Fibroblast of skin of left biceps (primary cell): ENCODE results near the gene FBXL20.
"Not testable (repeated sequence)": the region's sequence is repeated elsewhere in the genome, so short reads cannot be mapped to it uniquely, and the experiment has no call there.

ENCODE experiments used
- DNase-seq, 2 experiments: peaks; one replicate each; pipeline ENCODE4 v3.0.0-alpha.2; 2013; ENCODE audit warnings: low read depth in 2 of 2

FBXL20 gene

DNA sequence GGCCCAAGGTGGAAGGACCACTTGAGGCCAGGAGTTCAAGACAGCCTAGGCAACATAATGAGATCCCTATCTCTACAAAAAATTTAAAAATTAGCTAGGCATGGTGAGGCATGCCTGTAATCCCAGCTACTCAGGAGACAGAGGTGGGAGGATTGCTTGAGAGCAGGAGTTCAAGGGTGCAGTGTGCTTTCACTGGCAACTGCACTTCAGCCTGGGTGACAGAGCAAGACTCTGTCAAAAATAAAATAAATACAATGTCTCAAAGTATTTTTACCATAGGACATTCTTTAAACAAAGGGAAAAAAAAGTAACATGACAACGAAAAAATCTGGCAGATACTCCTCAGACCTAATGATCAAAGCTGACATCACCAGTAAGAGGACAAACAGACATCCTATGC is 72.6 kb downstream of the FBXL20 start:
- no peak for DNase-seq

DNA sequence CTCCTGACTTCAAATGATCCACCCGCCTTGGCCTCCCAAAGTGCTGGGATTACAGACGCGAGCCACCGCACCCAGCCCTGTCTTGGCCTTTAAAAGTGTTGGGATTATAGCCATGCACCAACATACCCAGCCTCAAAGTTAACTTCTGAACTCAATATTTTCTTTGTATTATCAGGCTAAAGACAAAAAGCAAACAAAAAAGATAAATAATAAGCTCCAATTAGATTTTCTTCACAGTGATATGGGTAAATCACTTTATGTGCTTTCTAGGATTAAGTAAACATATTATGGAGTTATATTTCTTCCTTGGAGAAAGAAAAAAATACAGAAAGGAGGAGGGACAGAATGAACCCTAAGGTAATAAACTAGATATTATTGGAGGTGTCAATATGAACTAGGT is 74.3 kb downstream of the FBXL20 start:
- no peak for DNase-seq

DNA sequence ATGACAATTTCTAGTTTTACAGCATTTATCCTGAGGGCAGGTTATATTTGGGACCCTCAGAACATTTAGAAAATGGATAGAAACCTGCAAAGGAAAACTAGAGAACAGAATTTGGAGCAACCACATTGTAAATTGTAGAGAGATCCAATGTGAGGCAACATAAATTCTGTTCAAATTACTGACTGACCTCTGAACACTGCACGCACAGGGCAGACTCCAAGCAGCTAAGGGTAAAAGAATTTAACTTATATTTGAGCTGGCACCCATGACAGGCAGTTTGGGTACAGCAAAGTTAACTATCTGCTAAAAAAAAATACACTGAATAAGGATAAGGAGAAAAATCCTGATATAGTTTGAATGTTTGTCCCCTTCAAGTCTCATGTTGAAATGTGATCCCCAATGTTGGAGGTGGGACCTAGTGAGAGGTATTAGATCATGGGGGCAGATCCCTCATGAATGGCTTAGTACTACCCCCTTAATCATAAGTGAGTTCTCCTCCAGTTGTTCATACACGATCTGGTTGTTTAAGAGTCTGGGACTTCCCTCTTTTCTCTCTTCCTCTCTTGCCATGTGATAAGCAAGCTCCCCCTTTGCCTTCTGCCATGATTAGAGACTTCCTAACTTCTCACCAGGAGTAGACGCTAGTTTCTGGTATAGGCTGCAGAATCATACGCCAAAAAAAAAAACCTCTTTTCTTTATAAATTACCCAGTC is 75.7 kb downstream of the FBXL20 start:
- DNase-seq, result no peak

DNA sequence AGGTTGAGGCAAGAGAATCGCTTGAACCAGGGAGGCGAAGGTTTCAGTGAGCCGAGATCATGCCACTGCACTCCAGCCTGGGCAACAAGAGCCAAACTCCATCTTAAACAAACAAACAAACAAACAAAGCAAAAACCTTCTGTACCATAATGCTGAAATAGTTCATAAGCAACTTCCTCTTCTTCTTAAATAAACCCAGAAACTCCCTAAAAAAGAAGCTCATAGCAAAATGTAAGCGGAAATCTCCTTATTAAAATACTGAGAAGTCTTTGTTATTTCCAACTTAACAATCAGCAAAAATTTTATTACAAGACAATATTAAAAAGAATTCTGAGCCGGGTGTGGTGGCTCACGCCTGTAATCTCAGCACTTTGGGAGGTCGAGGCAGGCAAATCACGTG is 82.8 kb downstream of the FBXL20 start:
- DNase-seq, result no peak

DNA sequence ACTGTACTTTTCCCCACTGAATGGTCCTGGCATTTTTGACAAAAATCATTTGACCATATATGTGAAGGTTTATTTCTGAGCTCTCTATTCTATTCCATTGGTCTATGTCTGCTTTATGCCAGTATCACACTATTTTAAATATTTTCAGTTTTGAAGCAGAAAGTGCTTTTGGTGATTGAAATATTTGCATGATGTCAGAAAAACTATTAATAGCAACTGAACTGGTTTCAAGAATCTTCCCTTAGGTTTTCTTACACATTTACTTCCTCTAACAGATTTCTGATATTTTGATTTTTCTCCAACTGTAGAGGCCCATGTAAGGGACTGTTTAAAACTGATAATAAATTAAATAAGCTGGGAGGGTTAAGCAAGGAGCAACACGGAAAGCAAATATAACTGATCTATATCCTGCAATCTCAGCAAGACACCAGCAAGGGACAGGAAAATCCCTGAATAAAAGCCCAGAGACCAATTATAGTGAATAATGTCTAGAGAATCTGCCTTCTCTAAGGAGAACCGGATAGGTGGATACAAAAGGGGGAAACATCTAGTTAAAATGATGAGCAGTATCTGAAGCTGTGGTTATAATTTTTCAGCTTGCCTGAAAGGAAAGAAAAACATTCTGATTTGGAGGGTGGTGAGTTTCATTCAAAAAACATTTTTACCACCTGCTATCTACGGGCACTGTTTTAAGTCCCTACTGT is 94.8 kb downstream of the FBXL20 start:
- DNase-seq, result peak in 1 of 2 experiments; percentile 5

DNA sequence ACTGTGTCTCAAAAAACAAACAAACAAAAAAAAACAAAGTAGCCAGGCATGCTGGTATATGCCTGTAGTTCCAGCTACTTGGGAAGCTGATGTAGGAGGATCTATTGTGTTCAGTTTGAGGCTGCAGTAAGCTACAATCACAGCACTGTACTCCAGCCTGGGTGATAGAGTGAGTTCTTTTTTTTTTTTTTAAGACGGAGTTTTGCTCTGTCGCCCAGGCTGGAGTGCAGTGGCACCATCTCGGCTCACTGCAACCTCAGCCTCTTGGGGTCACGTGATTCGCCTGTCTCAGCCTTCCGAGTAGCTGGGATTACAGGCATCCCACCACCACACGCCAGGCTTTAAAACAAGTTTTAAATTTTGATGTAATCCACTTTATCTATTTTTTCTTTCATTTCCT is 95.4 kb downstream of the FBXL20 start:
- DNase-seq, result no peak

DNA sequence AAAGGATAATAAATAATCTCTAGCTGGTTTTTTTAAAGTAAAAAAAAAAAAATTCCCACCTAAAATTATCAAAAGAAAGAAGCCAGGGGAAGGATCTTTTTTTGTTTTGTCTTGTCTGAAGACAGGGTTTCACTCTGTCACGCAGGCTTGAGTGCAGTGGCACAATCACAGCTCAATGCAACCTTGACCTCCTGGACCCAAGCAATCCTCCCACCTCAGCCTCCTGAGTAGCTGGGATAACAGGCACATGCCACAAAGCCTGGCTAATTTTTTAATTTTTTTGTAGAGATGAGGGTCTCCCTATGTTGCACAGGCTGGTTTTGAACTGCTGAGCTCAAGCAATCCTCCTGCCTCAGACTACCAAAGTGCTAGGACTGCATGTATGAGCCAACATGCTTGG is 97.2 kb downstream of the FBXL20 start:
- no peak for DNase-seq

DNA sequence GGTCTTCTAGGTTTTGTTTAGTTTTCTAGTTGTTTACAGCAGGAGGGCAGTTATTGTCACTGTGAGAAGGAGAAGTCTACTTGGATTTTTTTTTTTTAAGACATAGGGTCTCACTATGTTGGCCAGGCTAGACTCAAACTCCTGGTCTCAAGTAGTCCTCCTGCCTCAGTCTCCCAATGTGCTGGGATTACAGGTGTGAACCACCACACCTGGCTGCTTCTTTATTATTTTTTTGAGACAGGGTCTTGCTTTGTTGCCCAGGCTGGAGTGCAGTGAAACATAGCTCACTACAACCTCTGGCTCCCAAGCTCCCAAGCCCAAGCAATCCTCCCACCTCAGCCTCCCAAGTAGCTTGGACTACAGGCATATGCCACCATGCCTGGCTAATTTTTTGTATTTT is 107.4 kb downstream of the FBXL20 start:
- DNase-seq, result no peak

DNA sequence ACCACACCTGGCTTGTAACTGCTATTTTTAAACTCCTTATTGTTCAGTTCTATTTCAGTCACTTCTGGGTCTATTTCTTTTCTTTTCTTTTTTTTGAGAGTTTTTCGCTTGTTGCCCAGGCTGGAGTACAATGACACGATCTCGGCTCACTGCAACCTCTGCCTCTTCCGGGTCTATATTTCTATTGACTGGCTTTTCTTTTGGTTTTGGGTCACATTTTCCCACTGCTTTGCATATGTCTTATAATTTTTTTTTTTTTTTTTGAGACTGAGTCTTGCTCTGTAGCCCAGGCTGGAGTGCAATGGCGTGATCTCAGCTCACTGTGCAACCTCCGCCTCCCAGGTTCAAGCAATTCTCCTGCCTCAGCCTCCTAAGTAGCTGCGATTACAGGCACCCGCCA is 108.9 kb downstream of the FBXL20 start:
- not testable (repeated sequence) for DNase-seq

DNA sequence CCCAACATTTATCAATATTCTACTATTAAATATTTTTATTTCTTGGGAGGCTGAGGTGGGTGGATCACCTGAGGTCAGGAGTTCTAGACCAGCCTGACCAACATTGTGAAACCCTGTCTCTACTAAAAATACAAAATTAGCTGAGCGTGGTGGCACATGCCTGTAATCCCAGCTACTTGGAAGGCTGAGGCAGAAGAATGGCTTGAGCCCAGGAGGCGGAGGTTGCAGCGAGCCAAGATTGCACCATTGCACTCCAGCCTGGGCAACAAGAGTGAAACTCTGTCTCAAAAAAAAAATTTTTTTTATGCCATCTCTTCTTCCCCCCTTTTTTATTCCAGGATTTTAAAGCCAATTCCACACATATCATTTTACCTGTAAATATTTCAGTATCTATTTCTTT is 114.9 kb downstream of the FBXL20 start:
- DNase-seq, result not testable (repeated sequence)

DNA sequence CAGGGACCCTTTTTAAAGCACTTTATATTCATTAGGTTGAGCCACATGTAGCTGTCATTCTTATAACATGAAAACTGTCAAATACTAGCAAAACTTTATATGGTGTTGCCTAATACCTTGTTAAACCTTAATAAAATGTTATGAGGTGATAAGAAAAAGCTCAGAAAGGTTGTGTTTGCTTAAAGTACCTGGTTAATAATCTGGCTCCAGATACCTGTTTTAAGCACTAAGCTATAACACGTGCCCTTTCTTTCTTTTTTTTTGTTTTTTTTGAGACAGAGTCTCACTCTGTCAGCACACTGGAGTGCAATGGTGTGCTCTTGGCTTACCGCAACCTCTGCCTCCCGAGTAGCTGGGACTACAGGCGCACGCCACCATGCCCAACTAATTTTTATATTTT is 116.7 kb downstream of the FBXL20 start:
- no peak for DNase-seq

DNA sequence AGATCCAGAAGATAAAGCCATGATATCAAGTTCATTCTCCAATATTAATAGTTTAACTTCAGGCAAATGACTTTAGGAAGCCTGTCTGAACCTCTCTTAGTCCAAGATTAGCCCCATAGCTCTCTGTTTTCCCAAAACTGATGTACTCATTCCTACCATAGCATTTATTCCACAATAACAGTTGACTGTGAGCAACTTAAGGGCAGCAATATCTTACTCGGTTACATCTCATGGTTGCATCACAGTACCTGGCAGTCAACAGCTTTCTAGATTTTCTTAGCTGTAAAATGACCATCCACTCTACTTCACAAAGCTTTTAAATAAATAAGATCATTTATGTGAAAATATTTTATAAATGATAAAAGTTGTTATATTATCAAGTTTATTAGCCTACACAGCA is 117.5 kb downstream of the FBXL20 start:
- DNase-seq, result no peak

DNA sequence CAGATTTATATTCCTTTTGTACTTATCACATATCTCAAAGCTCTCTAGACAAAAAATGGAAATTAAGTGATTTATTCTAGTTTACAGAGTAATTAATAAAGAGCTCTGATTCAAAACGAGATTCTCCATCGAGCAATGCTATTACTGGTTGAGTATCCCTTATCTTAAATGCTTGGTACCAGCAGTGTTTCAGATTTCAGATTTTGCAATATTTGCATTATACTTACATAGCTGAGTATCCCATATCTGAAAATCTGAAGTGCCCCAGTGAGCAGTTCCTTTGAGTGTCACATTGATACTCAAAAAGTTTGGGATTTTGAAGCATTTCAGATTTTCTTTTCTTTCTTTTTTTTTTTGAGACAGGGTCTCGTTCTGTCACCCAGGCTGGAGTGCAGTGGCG is 118.3 kb downstream of the FBXL20 start:
- DNase-seq, result no peak

DNA sequence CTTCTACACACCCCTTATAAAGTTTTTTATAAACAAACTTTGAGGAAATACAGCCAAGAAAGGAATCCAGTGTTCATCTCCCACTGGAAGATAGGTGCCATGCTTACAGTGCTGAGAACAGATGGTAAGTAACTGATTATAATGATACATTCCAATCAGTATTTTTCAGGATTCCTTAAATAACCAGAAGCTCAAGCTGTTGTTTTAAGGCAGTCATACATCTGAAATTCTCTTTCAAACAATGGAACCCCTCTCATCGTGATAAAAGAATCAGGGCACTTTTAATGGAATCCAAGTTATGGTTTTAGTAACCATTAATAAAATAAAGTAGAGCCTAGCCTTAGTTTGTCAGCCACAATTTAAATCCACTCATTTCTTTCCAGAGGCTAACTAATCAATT is 119.6 kb downstream of the FBXL20 start:
- DNase-seq, result peak in 1 of 2 experiments; percentile 7

DNA sequence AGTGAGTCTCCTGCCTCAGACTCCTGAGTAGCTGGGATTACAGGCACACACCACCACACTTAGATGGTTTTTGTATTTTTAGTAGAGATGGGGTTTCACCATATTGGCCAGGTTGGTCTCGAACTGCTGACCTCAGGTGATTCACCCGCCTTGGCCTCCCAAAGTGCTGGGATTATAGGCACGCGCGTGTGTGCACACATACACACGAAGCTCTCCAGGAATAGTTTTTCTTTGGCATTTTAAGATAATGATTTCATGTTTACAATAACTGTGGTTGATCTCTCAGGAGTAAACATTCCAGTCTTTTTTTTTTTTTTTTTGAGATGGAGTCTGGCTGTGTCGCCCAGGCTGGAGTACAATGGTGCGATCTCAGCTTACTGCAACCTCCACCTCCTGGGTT is 123.2 kb downstream of the FBXL20 start:
- DNase-seq, result not testable (repeated sequence)

DNA sequence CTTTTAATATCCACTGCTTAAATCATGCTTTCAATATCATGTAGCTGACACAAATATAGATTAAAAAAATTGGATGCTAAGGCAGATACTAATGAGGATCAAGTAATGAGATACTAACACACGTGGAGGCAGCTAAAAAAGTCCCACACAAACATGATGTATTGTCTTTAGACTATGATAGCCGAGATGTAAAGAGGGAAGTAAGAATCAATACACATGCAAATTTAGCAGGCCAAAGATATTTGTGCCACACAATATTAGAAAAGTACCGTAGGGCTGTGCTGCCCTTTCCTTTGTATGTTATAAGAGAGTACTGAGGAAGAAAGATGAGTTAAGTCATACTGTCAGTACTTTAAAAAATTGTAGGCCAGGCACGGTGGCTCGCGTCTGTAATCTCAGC is 124.3 kb downstream of the FBXL20 start:
- no peak for DNase-seq

DNA sequence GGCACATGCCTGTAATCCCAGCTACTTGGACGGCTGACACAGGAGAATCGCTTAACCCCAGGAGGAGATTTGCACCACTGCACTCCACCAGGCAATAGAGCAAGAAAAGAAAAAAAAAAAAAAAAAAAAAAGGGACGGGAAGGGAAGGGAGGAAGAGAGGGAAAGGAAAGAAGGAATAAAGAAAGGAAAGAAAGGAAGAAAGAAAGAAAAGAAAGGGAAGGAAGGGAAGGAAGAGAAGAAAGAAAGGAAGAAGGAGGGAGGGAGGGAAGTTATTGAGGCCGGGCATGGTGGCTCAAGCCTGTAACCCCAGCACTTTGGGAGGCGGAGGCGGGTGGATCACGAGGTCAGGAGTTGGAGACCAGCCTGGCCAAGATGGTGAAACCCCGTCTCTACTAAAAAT is 125.3 kb downstream of the FBXL20 start:
- no peak for DNase-seq

DNA sequence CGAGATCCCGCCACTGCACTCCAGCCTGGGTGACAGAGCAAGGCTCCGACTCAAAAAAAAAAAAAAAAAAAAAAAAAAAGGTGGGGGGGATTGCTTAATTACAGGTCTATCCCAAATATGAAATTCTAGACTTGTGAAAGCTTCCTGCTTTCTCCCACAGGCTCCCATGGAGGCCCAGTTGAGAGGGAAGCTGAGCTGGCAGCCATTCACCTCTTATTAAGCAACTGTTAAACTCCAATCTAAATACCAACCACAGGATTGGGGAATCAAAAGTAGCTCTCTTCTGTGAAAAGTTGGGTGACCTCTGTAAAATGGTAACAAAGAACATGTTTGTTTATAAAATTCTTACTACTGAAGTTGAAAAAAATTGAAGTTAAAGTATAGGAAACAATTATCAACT is 129.9 kb downstream of the FBXL20 start:
- peak; percentile 21 to 29 for DNase-seq

DNA sequence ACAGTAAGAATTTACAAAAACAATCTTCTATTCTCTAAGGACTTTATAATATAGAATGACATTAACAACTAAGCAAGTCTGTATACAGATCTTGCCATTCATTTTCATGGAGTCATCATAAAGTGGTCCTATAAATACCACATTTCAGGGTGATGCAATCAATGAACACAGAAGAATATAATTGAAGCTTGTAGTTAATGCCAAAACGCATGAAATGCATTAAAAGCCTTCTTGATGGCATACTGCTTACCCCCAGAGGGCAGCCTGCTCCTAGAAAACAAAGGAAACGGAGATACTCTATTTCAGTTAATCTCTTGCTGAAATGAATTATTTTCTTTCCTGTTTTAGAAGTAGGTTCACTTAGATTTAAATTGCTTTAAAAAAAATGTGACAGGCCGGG is 130.5 kb downstream of the FBXL20 start:
- peak; percentile 84 for DNase-seq

DNA sequence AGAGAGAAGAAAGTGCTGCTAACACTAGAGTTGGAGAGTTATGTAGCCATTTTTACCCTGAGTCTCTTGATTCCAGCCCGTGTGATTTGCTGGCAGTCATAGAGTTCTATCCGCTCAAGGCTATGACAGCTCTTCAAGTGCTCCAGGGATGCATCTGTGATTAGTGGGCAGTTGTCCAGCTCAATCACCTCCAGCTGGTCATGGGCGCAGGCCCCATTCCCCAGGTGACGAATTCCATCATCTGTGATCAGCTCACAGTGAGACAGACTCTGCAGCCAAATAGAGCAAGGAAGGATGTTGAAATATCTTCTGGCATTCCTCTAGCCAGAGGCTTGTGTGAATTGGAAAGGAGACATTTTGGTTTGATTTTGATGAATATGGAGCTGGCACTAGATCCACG is 137.3 kb downstream of the FBXL20 start:
- peak in 1 of 2 experiments; percentile 8 for DNase-seq

DNA sequence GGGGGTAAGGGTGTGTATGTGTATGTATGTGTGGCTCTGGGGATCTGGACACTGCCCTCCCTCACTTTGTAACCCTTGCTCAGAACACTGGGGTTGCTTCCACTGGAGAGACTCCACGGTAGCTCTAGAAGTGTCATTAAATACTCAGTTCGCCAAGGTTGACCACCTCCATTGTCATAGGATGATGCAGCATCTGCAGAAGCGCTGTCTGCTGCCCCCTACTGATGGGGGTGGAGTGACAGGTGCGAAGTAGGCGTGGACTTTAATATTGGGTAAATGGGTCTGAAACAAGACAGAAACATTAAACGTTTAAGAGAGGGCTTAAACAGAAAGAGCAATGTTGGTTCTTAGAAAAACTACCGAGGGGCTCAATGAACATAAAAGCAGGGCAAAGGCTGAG is 140.1 kb downstream of the FBXL20 start:
- no peak for DNase-seq

DNA sequence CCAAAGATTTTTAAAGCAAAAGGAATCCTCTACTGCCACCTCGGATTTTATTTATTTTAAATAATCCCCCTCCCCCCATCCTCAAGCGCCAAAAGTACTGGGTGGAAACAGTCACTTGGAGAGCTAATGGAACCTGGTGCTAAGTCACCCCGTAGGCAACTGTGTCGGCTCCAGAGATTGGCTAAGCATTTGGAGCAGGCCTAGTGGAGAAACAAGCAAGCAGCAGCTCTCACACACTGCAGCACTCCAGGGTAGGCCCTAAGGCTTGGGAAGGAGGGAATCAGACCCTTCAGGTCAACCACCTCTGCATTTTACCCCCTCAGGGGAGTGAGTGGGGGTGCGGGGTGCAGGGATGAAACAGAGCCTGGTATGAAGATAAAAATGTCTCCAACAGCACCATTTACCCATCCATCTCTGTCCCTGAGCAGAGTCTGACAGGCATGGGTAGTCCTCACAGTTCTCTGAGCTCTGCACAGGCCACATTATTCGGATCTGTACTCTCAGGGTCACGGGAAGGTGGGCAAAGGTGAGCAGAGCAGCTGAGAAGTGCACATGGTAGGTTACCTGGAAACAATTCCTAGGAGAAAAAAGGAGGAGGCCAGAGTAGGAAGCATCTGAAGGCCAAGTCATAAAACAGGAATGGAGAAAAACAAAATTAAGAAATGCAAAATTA is 148.5 kb downstream of the FBXL20 start:
- no peak for DNase-seq

DNA sequence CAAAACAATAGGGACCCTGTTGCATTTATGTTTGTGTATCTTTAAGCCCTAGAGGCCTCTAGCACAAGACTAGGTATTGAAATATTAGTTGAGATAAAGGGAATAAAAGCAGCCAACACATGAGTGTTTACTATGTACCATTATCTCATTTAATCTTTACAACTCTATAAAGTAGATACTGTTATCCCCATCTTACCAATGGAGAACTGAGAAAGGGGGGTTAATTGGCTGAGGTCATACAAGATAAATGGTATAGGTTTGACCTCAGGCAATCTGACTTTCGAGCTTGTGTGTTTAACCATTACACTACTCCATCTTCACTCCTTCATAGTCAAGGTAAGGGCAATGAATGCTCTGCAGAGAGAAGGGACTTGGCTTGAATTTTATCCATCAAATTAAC is 149.4 kb downstream of the FBXL20 start:
- DNase-seq, result no peak
